AG20443 (cell line): ENCODE results near the gene CLECL1.
"Not testable (repeated sequence)": the region's sequence is repeated elsewhere in the genome, so short reads cannot be mapped to it uniquely, and the experiment has no call there.

ENCODE experiments used
- DNase-seq: peaks from one replicate; pipeline ENCODE4 v3.0.0; 2012; ENCODE audit warnings: low spot score, mixed read lengths

The CLECL1 gene

GRCh38 chr12:9695150-9695549 is 37.7 kb downstream of the CLECL1 start:
- DNase-seq, result not testable (repeated sequence)

- DNase-seq, result no peak
Measured at GRCh38 chr12:9694241-9694640, 38.7 kb downstream of the CLECL1 start.

GRCh38 chr12:9692909-9693308 is 40.0 kb downstream of the CLECL1 start:
- no peak for DNase-seq

- DNase-seq, result no peak
Measured at GRCh38 chr12:9687228-9687627, 45.7 kb downstream of the CLECL1 start.

GRCh38 chr12:9685915-9686314 is 47.0 kb downstream of the CLECL1 start:
- no peak for DNase-seq

GRCh38 chr12:9685366-9685765 is 47.5 kb downstream of the CLECL1 start:
- DNase-seq, result not testable (repeated sequence)

- not testable (repeated sequence) for DNase-seq
Measured at GRCh38 chr12:9682949-9683348, 49.9 kb downstream of the CLECL1 start.

GRCh38 chr12:9682508-9682907 is 50.4 kb downstream of the CLECL1 start:
- DNase-seq, result not testable (repeated sequence)

- DNase-seq, result no peak
Measured at GRCh38 chr12:9674226-9674590, 58.7 kb downstream of the CLECL1 start.

GRCh38 chr12:9673404-9674225 is 59.3 kb downstream of the CLECL1 start:
- DNase-seq, result peak; percentile 89
